GM19099 (cell line): ENCODE results near the gene VPS9D1.

Experiments used
- POLR2A ChIP-seq: IDR thresholded peaks from 3 replicates; pipeline ENCODE4 v1.6.1; 2011; ENCODE audit warnings: low read depth; ENCODE audit not compliant: insufficient read length; ENCODE audit errors: extremely low read depth

VPS9D1 gene

GRCh38 chr16:89722392-89723278 is 1.9 kb upstream of the VPS9D1 start:
- peak; percentile 12 for TF ChIP-seq POLR2A

GRCh38 chr16:89721546-89722391 is 1.1 kb upstream of the VPS9D1 start:
- peak; percentile 28 for TF ChIP-seq POLR2A

- TF ChIP-seq POLR2A: no peak
Measured at GRCh38 chr16:89720551-89720812, 216 bp downstream of the VPS9D1 start.

- TF ChIP-seq POLR2A: no peak
Measured at GRCh38 chr16:89717688-89718505, 2.8 kb downstream of the VPS9D1 start.

GRCh38 chr16:89716916-89717687 is 3.6 kb downstream of the VPS9D1 start:
- peak; percentile 3 for TF ChIP-seq POLR2A

- no peak for TF ChIP-seq POLR2A
Measured at GRCh38 chr16:89716493-89716892, 4.2 kb downstream of the VPS9D1 start.

GRCh38 chr16:89712274-89712781 is 8.4 kb downstream of the VPS9D1 start:
- no peak for TF ChIP-seq POLR2A

- peak; percentile 73 for TF ChIP-seq POLR2A
Measured at GRCh38 chr16:89711601-89712273, 9.0 kb downstream of the VPS9D1 start.

- TF ChIP-seq POLR2A: no peak
Measured at GRCh38 chr16:89710709-89711564, 9.8 kb downstream of the VPS9D1 start.

GRCh38 chr16:89709716-89710432 is 10.8 kb downstream of the VPS9D1 start:
- no peak for TF ChIP-seq POLR2A

GRCh38 chr16:89709166-89709565 is 11.5 kb downstream of the VPS9D1 start:
- no peak for TF ChIP-seq POLR2A

- TF ChIP-seq POLR2A: no peak
Measured at GRCh38 chr16:89708481-89708931, 12.2 kb downstream of the VPS9D1 start.
